ENCODE data around the gene SELENOO. TPM values are rescaled to one million over a fixed set of nuclear protein-coding genes. Genes with fewer than 3 reads are reported as not detected.
A peak's percentile ranks its signal among the peaks of the same experiment; 100 is the strongest.

SELENOO gene
- total RNA-seq, 1 donor from 2014 or later = 23.8 TPM

- peak overlapping the region; percentile 97 for H3K4me3 Mint-ChIP-seq
- TF ChIP-seq, protein P1, sequence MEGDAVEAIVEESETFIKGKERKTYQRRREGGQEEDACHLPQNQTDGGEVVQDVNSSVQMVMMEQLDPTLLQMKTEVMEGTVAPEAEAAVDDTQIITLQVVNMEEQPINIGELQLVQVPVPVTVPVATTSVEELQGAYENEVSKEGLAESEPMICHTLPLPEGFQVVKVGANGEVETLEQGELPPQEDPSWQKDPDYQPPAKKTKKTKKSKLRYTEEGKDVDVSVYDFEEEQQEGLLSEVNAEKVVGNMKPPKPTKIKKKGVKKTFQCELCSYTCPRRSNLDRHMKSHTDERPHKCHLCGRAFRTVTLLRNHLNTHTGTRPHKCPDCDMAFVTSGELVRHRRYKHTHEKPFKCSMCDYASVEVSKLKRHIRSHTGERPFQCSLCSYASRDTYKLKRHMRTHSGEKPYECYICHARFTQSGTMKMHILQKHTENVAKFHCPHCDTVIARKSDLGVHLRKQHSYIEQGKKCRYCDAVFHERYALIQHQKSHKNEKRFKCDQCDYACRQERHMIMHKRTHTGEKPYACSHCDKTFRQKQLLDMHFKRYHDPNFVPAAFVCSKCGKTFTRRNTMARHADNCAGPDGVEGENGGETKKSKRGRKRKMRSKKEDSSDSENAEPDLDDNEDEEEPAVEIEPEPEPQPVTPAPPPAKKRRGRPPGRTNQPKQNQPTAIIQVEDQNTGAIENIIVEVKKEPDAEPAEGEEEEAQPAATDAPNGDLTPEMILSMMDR (conservative IDR thresholded peaks at IDR 0.05) = peak; percentile 42
Measured at GRCh38 chr22:50246242-50247175, 45.7 kb downstream of the SELENOO start.

DNA sequence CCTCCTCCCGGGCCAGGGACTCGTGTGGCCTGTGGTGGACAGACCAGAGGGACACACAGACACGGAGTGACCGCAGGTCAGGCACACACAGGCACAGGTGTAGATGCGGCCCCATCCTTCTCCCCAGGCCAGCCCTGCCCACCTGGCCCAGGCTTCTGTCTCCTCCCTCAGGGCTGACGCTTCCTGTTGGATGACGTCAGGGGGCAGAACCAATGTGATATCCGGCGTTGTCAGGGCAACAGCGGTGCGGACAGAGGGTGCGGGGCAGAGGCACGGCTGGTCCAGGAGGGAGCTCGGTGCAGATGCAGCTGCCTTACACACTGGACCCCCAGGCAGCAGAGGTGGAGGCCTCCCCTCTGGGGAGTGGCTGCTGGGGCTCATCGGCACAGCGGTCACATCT, 46.9 kb downstream of the SELENOO start:
- H3K4me3 Mint-ChIP-seq = peak overlapping the region; percentile 71
- TF ChIP-seq, protein P1 (conservative IDR thresholded peaks at IDR 0.05) = no peak
- peaks cover 4% of the 10 kb centered on the region for H3K4me1 Mint-ChIP-seq (ENCODE audit: unreplicated experiment)
- H3K27ac Mint-ChIP-seq = peak overlapping the region; percentile 62
- H3K36me3 Mint-ChIP-seq = no peaks in the 10 kb centered on the region
- DNase-seq (ENCODE audit: extremely low spot score, unreplicated experiment) = no peak
- no peaks in the 10 kb centered on the region for H3K27me3 Mint-ChIP-seq
- no peaks in the 10 kb centered on the region for H3K9me3 Mint-ChIP-seq

More at GRCh38 chr22:50246242-50247175, 45.7 kb downstream of the SELENOO start:
- H3K27me3 Mint-ChIP-seq = no peaks in the 10 kb centered on the region
- H3K36me3 Mint-ChIP-seq = no peaks in the 10 kb centered on the region
- H3K27ac Mint-ChIP-seq = peak overlapping the region; percentile 62
- H3K9me3 Mint-ChIP-seq = no peaks in the 10 kb centered on the region
- no peak for DNase-seq (ENCODE audit: extremely low spot score, unreplicated experiment)
- peaks cover 11% of the 10 kb centered on the region for H3K4me1 Mint-ChIP-seq (ENCODE audit: unreplicated experiment)

- TF ChIP-seq, protein P1 (conservative IDR thresholded peaks at IDR 0.05) = no peak
- Mint-ChIP-seq H3K4me3 (peak overlapping the region; percentile 71), H3K27ac (no peak overlapping the region)
Measured at GRCh38 chr22:50248196-50249081, 47.6 kb downstream of the SELENOO start.

GRCh38 chr22:50249341-50250248, 48.8 kb downstream of the SELENOO start:
- Mint-ChIP-seq H3K4me1 (ENCODE audit: unreplicated experiment) (peaks cover 4% of the 10 kb centered on the region), H3K36me3 (no peaks in the 10 kb centered on the region), H3K9me3 (no peaks in the 10 kb centered on the region), H3K4me3 (peak overlapping the region; percentile 87), H3K27me3 (no peaks in the 10 kb centered on the region), H3K27ac (no peak overlapping the region)
- no peak for DNase-seq (ENCODE audit: extremely low spot score, unreplicated experiment)
- TF ChIP-seq, protein P1 (conservative IDR thresholded peaks at IDR 0.05) = no peak

More at GRCh38 chr22:50248196-50249081, 47.6 kb downstream of the SELENOO start:
- H3K36me3 Mint-ChIP-seq = no peaks in the 10 kb centered on the region
- no peaks in the 10 kb centered on the region for H3K9me3 Mint-ChIP-seq
- DNase-seq (ENCODE audit: extremely low spot score, unreplicated experiment) = no peak
- no peaks in the 10 kb centered on the region for H3K27me3 Mint-ChIP-seq
- H3K4me1 Mint-ChIP-seq (ENCODE audit: unreplicated experiment) = peaks cover 4% of the 10 kb centered on the region

- H3K9me3 Mint-ChIP-seq = no peaks in the 10 kb centered on the region
- TF ChIP-seq, protein P1 (conservative IDR thresholded peaks at IDR 0.05) = no peak
- no peaks in the 10 kb centered on the region for H3K4me1 Mint-ChIP-seq (ENCODE audit: unreplicated experiment)
- peak overlapping the region; percentile 87 for H3K4me3 Mint-ChIP-seq
- H3K36me3 Mint-ChIP-seq = no peaks in the 10 kb centered on the region
- H3K27ac Mint-ChIP-seq = no peak overlapping the region
- no peak for DNase-seq (ENCODE audit: extremely low spot score, unreplicated experiment)
- no peaks in the 10 kb centered on the region for H3K27me3 Mint-ChIP-seq
Measured at GRCh38 chr22:50250249-50250554, 49.4 kb downstream of the SELENOO start.
